Smooth muscle cell (in vitro differentiated cells): ENCODE measurements around the gene RASGRP3. TPM values are rescaled to one million over a fixed set of nuclear protein-coding genes. Genes with fewer than 3 reads are reported as not detected.

Experiments used
- DNase-seq: peaks from one replicate; lab custom pipeline; 2025; ENCODE audit not compliant: unreplicated experiment; lab: John Stamatoyannopoulos, UW
- H2AFZ ChIP-seq: fragments of 200-600 bp; sonication (generic); 2 replicates; pipeline ENCODE4 v1.6.0; 2016; ENCODE audit warnings: antibody characterized with exemption, low read depth, mild to moderate bottlenecking
- H3F3A ChIP-seq: fragments of 200-600 bp; sonication (generic); 2 replicates; pipeline ENCODE4 v1.6.0; 2017; ENCODE audit warnings: antibody characterized with exemption, low read depth
- H3K27ac ChIP-seq: fragments of 200-600 bp; sonication (generic); 2 replicates; pipeline ENCODE4 v1.5.1; 2016; ENCODE audit warnings: low read depth, mild to moderate bottlenecking
- H3K27me3 ChIP-seq: fragments of 200-600 bp; sonication (generic); 2 replicates; pipeline ENCODE4 v1.6.1; 2016; ENCODE audit warnings: low read depth, mild to moderate bottlenecking
- H3K36me3 ChIP-seq: fragments of 200-600 bp; sonication (generic); 2 replicates; pipeline ENCODE4 v1.5.1; 2016; ENCODE audit warnings: low read depth
- H3K4me1 ChIP-seq: fragments of 200-600 bp; sonication (generic); 2 replicates; pipeline ENCODE4 v1.5.1; 2016; ENCODE audit warnings: low read depth
- H3K4me2 ChIP-seq: fragments of 200-600 bp; sonication (generic); 2 replicates; pipeline ENCODE4 v1.6.0; 2016; ENCODE audit warnings: mild to moderate bottlenecking
- H3K4me3 ChIP-seq: fragments of 200-600 bp; sonication (generic); 2 replicates; pipeline ENCODE4 v1.5.1; 2016; ENCODE audit warnings: mild to moderate bottlenecking
- H3K79me2 ChIP-seq: fragments of 200-600 bp; sonication (generic); 2 replicates; pipeline ENCODE4 v1.6.0; 2016; ENCODE audit warnings: low read depth, mild to moderate bottlenecking
- H3K9ac ChIP-seq: fragments of 200-600 bp; sonication (generic); 2 replicates; pipeline ENCODE4 v1.6.0; 2016; ENCODE audit warnings: low read depth
- H3K9me3 ChIP-seq: fragments of 200-600 bp; sonication (generic); replicated peaks from 2 replicates; pipeline ENCODE4 v1.5.1; 2016; ENCODE audit warnings: low read depth
- H4K20me1 ChIP-seq: fragments of 200-600 bp; sonication (generic); 2 replicates; pipeline ENCODE4 v1.6.0; 2016; ENCODE audit warnings: low read depth
- WGBS: methylation state at CpG from one replicate; pipeline ENCODE4 v1.1.7; 2016; ENCODE audit warnings: low lambda C conversion rate; 5-methylcytosine and 5-hydroxymethylcytosine counted together
- polyA plus RNA-seq: library from polyadenylated mRNA; unstranded; fragments of >200 nt; fragmentation: Nextera tagmentation; extraction: Ambion mirVana; gene quantifications from 2 replicates; pipeline ENCODE4 v1.2.1, GENCODE V29; 2016
- total RNA-seq: library from RNA; depleted of rRNA; stranded (reverse); fragments of >200 nt; gene quantifications from 2 replicates; pipeline ENCODE4 v1.2.3, GENCODE V29; 2014
- TF ChIP-seq, protein P1 (sequence below): fragments of 200-600 bp; sonication (generic); IDR thresholded peaks from 2 replicates; pipeline ENCODE4 v1.5.1; 2017; ENCODE audit warnings: borderline replicate concordance, mild to moderate bottlenecking, antibody characterized with exemption; ENCODE audit not compliant: insufficient read depth, poor library complexity, severe bottlenecking

The RASGRP3 gene
- total and polyA plus RNA-seq, 2 experiments from 2014 or later, result 0.10 to 0.31 TPM

DNA sequence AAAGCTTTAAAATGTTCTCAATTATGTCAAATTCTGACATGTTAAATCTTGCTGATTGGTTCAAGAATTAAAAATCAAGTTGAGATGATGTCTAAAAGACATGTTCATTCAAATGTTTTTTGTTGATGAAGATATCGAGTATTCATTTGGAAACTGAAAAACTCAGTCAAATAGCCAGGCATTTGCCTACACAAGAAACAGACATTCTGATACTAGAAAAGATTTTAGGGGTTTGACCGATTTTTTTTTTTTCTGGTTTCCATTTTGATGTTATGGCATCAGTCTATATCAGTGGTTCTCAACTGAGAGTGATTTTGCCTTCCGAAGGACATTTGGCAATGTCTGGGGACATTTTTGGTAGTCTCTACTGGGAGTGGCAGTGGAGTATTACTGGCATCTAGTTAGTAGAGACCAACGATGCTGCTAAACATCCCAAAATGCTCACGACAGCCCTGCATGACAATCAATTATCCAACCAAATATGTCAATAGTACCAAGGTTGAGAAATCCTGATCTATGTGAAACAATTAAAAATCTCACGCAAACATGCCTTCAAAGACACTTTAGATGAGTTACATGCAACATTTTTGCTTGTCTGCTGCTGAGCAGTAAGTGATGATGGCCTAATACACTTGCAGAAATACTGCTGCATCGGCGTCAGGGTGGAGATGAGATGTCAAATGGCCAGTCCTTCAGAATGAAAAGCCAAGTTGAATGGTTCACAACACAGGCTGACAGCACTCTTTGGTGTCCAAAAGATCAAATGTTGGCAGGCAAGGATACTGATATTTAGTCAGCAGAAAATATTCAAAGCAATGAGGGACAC is 12.5 kb downstream of the RASGRP3 start:
- no peaks in the 10 kb centered on the region for H3K27me3 ChIP-seq
- H3K36me3 ChIP-seq, result no peaks in the 10 kb centered on the region
- H3K27ac ChIP-seq, result no peak overlapping the region
- no peak overlapping the region for H3K4me2 ChIP-seq
- TF ChIP-seq, protein P1, sequence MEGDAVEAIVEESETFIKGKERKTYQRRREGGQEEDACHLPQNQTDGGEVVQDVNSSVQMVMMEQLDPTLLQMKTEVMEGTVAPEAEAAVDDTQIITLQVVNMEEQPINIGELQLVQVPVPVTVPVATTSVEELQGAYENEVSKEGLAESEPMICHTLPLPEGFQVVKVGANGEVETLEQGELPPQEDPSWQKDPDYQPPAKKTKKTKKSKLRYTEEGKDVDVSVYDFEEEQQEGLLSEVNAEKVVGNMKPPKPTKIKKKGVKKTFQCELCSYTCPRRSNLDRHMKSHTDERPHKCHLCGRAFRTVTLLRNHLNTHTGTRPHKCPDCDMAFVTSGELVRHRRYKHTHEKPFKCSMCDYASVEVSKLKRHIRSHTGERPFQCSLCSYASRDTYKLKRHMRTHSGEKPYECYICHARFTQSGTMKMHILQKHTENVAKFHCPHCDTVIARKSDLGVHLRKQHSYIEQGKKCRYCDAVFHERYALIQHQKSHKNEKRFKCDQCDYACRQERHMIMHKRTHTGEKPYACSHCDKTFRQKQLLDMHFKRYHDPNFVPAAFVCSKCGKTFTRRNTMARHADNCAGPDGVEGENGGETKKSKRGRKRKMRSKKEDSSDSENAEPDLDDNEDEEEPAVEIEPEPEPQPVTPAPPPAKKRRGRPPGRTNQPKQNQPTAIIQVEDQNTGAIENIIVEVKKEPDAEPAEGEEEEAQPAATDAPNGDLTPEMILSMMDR, result no peak
- H3K4me1 ChIP-seq, result no peaks in the 10 kb centered on the region
- DNase-seq, result no peak
- H4K20me1 ChIP-seq, result no peaks in the 10 kb centered on the region
- WGBS, result 91% methylated on average over 8 of the region's 8 CpGs
- no peaks in the 10 kb centered on the region for H3K79me2 ChIP-seq
- H3F3A ChIP-seq, result no peaks in the 10 kb centered on the region
- H3K9me3 ChIP-seq, result no peaks in the 10 kb centered on the region
- H3K9ac ChIP-seq, result no peak overlapping the region
- H2AFZ ChIP-seq, result no peak overlapping the region
- no peak overlapping the region for H3K4me3 ChIP-seq

DNA sequence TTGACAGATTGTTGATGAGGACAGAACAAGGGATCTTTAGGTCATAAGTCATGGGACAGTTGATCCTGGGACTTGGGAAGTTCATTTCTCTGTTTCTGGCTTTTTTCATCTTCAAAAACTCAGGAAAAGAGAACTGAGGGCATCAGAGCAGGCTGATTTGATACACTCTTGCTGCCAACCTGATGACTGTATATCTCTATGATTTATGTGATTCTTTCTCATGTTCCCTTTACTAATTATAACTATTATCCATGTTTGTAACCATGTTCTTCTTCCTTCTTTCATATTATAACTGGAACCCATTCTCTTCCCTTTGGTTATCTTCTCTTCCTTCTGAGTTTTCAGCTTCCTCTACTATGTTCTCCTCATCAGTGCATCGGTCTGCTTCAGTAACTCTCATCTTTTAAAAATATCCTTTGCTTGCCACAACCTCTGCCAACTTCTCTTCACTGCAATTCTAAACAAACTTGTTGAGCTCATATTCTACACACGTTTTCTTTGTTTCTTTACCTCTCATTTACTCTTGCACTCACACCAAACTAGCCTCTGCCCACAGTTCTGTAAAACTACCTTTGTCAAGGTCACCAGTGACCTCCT is 13.5 kb downstream of the RASGRP3 start:
- no peaks in the 10 kb centered on the region for H3K27me3 ChIP-seq
- H3F3A ChIP-seq, result no peaks in the 10 kb centered on the region
- no peaks in the 10 kb centered on the region for H3K4me1 ChIP-seq
- TF ChIP-seq, protein P1, result no peak
- H2AFZ ChIP-seq, result no peak overlapping the region
- H4K20me1 ChIP-seq, result no peaks in the 10 kb centered on the region
- H3K79me2 ChIP-seq, result no peaks in the 10 kb centered on the region
- 90% methylated on average over 2 of the region's 2 CpGs for WGBS
- no peaks in the 10 kb centered on the region for H3K36me3 ChIP-seq
- no peak overlapping the region for H3K4me3 ChIP-seq
- DNase-seq, result no peak
- H3K27ac ChIP-seq, result no peak overlapping the region
- H3K4me2 ChIP-seq, result no peak overlapping the region
- no peaks in the 10 kb centered on the region for H3K9me3 ChIP-seq
- no peak overlapping the region for H3K9ac ChIP-seq

DNA sequence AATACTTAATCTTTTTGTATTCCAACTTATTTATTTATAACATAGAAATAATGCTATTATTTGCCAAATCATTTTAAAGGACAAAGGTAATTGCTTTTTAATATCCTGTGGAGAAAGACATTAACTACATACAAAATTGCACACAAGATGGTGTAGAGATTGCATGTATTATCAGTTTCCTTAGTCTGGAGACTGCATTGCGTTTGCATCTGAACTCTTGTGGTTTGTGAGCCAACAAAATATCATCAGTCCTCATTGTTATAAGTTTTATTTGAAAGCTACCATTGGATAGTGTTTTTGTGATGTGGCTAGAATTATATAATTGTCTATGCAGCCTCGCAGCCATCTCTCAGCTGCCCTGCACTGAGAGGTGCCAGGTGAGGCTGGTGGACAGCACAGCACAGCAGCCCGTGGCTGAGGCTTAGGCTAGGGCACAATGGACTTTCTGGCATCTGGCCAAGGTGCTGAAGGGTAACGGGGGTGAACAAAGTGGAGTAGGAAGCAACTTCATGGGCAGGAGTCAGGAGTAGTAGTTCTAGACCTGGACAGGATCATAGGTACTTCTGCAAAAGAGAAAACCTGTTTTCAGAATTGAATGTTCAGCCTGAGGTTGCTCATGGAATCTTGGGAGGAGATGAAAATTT is 15.1 kb downstream of the RASGRP3 start:
- H3K79me2 ChIP-seq, result no peaks in the 10 kb centered on the region
- no peaks in the 10 kb centered on the region for H3K9me3 ChIP-seq
- H2AFZ ChIP-seq, result no peak overlapping the region
- no peak overlapping the region for H3K4me3 ChIP-seq
- 73% methylated on average over 4 of the region's 4 CpGs for WGBS
- TF ChIP-seq, protein P1, result no peak
- H3K27me3 ChIP-seq, result no peaks in the 10 kb centered on the region
- no peaks in the 10 kb centered on the region for H3F3A ChIP-seq
- H4K20me1 ChIP-seq, result no peaks in the 10 kb centered on the region
- no peak overlapping the region for H3K27ac ChIP-seq
- no peak overlapping the region for H3K9ac ChIP-seq
- H3K36me3 ChIP-seq, result no peaks in the 10 kb centered on the region
- no peaks in the 10 kb centered on the region for H3K4me1 ChIP-seq
- DNase-seq, result no peak
- no peak overlapping the region for H3K4me2 ChIP-seq
